ENCODE results near the gene LST1.
A peak's percentile ranks its signal among the peaks of the same experiment; 100 is the strongest.

LST1 gene

DNA sequence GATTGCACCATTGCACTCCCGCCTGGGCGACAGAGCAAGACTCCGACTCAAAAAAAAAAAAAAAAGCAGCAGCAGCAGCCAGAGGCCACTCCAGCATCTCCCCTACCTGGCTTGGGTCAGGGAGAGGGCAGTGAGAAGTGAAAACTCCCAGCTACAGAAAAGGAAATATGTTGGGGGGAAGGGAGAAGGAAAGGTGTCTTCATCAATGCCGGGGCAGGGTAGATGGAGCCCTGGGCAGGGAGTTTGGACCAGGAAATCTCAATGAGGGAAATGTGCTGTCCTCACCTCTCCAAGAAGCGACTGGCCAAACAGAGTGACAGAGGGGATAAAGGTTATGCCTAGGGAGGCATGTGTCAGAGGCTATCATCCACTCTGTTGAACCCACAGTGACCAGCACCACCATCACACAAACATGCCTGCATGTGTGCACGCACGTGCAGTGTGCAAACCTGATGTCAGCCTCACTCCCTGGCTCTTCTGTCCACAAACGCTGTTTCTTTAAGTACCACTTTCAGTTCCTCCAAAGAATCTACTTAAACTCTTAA is 28.1 kb downstream of the LST1 start:
- no peaks in the 10 kb centered on the region for H3K36me3 ChIP-seq (ENCODE audit: control insufficient read depth, insufficient read depth, low read length)
- H3K27me3 ChIP-seq (ENCODE audit: control insufficient read depth, insufficient read depth, low read length) = no peaks in the 10 kb centered on the region
- TF ChIP-seq, protein P1, sequence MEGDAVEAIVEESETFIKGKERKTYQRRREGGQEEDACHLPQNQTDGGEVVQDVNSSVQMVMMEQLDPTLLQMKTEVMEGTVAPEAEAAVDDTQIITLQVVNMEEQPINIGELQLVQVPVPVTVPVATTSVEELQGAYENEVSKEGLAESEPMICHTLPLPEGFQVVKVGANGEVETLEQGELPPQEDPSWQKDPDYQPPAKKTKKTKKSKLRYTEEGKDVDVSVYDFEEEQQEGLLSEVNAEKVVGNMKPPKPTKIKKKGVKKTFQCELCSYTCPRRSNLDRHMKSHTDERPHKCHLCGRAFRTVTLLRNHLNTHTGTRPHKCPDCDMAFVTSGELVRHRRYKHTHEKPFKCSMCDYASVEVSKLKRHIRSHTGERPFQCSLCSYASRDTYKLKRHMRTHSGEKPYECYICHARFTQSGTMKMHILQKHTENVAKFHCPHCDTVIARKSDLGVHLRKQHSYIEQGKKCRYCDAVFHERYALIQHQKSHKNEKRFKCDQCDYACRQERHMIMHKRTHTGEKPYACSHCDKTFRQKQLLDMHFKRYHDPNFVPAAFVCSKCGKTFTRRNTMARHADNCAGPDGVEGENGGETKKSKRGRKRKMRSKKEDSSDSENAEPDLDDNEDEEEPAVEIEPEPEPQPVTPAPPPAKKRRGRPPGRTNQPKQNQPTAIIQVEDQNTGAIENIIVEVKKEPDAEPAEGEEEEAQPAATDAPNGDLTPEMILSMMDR (IDR thresholded peaks at IDR 0.05) = no peak
- peaks cover 21% of the 10 kb centered on the region for H3K4me1 ChIP-seq
- H3K4me3 ChIP-seq (ENCODE audit: low read depth, low read length) = no peak overlapping the region
- no peak overlapping the region for H3K4me2 ChIP-seq (ENCODE audit: low read length)
- no peak overlapping the region for H3K9ac ChIP-seq
- H3K79me2 ChIP-seq = no peaks in the 10 kb centered on the region
- peak overlapping the region; percentile 89 for H2AFZ ChIP-seq
- peak overlapping the region; percentile 77 for H3K27ac ChIP-seq
- H3K9me3 ChIP-seq (ENCODE audit: control insufficient read depth, low read length) = no peaks in the 10 kb centered on the region

DNA sequence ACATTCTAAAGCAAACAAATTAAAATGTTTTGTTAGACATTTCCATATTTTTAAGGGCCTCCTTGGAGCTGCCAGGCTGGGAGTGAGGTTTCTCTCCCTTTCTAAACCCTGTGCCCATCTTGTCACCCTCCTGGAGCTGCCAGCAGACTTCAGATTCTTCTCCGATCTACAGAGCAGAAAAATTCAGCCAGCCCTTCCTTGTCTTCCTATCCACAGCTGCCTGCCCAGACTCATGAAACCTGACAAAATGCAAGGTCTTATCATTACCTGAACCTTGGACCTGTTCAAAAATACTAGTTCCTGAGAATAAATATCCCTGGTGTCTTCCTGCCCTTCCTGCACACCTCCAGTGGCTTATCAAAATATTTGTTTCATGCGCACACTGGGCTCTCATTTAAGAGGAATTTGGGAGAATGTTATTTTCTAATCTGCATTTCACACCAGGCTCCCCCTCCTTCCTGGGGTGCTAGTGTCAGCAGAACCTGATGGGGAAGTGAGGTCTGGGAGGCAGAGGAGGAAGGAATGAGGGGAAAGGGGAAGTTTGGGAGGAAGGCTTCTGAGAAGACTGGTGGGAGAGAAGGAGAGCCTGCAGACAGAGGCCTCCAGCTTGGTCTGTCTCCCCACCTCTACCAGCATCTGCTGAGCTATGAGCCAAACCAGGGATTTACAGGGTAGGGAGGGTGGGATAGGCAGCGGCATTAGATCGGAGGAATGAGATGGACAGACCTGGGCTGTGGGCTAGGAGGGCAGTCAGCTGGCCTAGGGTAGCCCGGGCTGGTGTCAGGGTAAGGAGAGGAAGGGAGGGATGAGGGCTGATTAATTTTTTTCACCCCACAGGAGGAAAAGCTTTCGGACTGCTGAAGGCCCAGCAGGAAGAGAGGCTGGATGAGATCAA is 28.9 kb downstream of the LST1 start, which contains the start of gene AIF1:
Gene AIF1, plus strand, starts transcription at position 551 of the 895 bp plus-strand sequence. Its CDS starts 96 bp downstream, at position 647.
- Histone ChIP-seq H3K4me1 (peaks cover 16% of the 10 kb centered on the region), H3K79me2 (no peaks in the 10 kb centered on the region), H3K4me2 (ENCODE audit: low read length) (no peak within 1 kb of the TSS), H3K4me3 (ENCODE audit: low read depth, low read length) (no peak within 1 kb of the TSS), H3K27ac (peak within 1 kb of the TSS; percentile 77), H3K9me3 (ENCODE audit: control insufficient read depth, low read length) (no peaks in the 10 kb centered on the region), H3K9ac (no peak within 1 kb of the TSS), H2AFZ (peak within 1 kb of the TSS; percentile 89), H3K36me3 (ENCODE audit: control insufficient read depth, insufficient read depth, low read length) (no peaks in the 10 kb centered on the region), H3K27me3 (ENCODE audit: control insufficient read depth, insufficient read depth, low read length) (no peaks in the 10 kb centered on the region)
- TF ChIP-seq, protein P1 (IDR thresholded peaks at IDR 0.05) = no peak

DNA sequence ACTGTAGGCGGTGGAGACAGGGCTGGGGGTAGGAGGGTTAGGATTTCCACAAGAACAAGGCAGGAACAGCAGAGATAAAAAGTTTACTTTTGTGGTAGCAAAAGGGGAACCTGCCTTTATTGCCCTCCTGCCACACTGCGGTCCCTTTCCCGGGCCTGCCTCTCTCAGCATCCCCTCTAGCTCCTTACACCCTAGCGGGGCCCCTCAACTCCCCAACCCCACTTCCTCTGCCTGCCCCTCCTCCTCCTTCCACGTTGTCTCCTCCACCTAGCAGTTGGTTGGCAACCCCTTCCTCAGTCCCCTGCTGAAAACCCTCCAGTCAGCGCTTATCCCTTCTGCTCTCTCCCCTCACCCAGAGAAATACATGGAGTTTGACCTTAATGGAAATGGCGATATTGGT is 29.7 kb downstream of the LST1 start:
- Histone ChIP-seq H3K27ac (no peak overlapping the region), H3K79me2 (no peaks in the 10 kb centered on the region), H3K4me2 (ENCODE audit: low read length) (no peak overlapping the region), H3K36me3 (ENCODE audit: control insufficient read depth, insufficient read depth, low read length) (no peaks in the 10 kb centered on the region), H2AFZ (no peak overlapping the region), H3K27me3 (ENCODE audit: control insufficient read depth, insufficient read depth, low read length) (no peaks in the 10 kb centered on the region), H3K9me3 (ENCODE audit: control insufficient read depth, low read length) (no peaks in the 10 kb centered on the region), H3K9ac (no peak overlapping the region), H3K4me3 (ENCODE audit: low read depth, low read length) (no peak overlapping the region), H3K4me1 (peaks cover 13% of the 10 kb centered on the region)
- TF ChIP-seq, protein P1 (IDR thresholded peaks at IDR 0.05) = no peak

DNA sequence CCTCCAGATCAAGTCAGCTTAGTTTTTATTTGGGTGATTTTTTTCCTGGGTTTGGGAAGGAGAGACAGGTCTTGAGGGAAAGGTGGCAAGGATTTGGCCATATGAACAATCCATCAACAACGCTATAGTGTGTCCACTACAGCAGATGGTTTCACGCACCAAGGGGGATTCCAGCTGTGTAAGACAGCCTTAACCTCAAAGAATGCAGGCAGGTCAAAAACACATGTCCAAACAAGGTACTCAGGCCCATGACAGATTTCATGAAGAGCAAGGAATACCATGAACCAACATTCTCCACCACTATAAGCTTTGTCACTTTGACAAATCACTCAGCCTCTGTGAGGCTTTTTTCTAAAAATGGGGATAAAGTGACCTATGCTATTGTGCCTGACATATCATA is 30.9 kb downstream of the LST1 start:
- H3K27ac ChIP-seq = no peak overlapping the region
- no peak overlapping the region for H3K4me3 ChIP-seq (ENCODE audit: low read depth, low read length)
- H3K27me3 ChIP-seq (ENCODE audit: control insufficient read depth, insufficient read depth, low read length) = no peaks in the 10 kb centered on the region
- no peaks in the 10 kb centered on the region for H3K36me3 ChIP-seq (ENCODE audit: control insufficient read depth, insufficient read depth, low read length)
- TF ChIP-seq, protein P1 (IDR thresholded peaks at IDR 0.05) = no peak
- peaks cover 6% of the 10 kb centered on the region for H3K79me2 ChIP-seq
- H3K9ac ChIP-seq = no peak overlapping the region
- no peak overlapping the region for H2AFZ ChIP-seq
- no peaks in the 10 kb centered on the region for H3K9me3 ChIP-seq (ENCODE audit: control insufficient read depth, low read length)
- H3K4me2 ChIP-seq (ENCODE audit: low read length) = no peak overlapping the region
- peaks cover 20% of the 10 kb centered on the region for H3K4me1 ChIP-seq
